GM12801 (cell line): Measurements from ENCODE around the gene CLDN1.

ENCODE experiments used
- CTCF ChIP-seq: IDR thresholded peaks from one replicate; pipeline ENCODE4 v1.5.1; 2011; ENCODE audit warnings: control low read depth; ENCODE audit not compliant: insufficient read length; ENCODE audit errors: extremely low read depth

The CLDN1 gene

GRCh38 chr3:190345878-190346277 lies 23.6 kb upstream of the CLDN1 start:
- no peak for TF ChIP-seq CTCF

- TF ChIP-seq CTCF, result no peak
Observed at GRCh38 chr3:190345027-190345821, 23.0 kb upstream of the CLDN1 start.

GRCh38 chr3:190340071-190340470 lies 17.8 kb upstream of the CLDN1 start:
- TF ChIP-seq CTCF, result no peak

- TF ChIP-seq CTCF, result no peak
Observed at GRCh38 chr3:190339130-190339529, 16.9 kb upstream of the CLDN1 start.

GRCh38 chr3:190338717-190339116 lies 16.5 kb upstream of the CLDN1 start:
- TF ChIP-seq CTCF, result no peak

- no peak for TF ChIP-seq CTCF
Observed at GRCh38 chr3:190337301-190337700, 15.1 kb upstream of the CLDN1 start.

- no peak for TF ChIP-seq CTCF
Observed at GRCh38 chr3:190336516-190337189, 14.4 kb upstream of the CLDN1 start.
